ENCODE measurements around the gene PRR5L.

The PRR5L gene

GRCh38 chr11:36333897-36334296, 37.8 kb downstream of the PRR5L start:
- peaks cover 2% of the 10 kb centered on the region for H3K27me3 Mint-ChIP-seq
- no peaks in the 10 kb centered on the region for H3K9me3 Mint-ChIP-seq
- H3K27ac Mint-ChIP-seq = no peak overlapping the region
- H3K4me1 Mint-ChIP-seq = no peaks in the 10 kb centered on the region
- no peak overlapping the region for H3K4me3 Mint-ChIP-seq
- H3K36me3 Mint-ChIP-seq = peaks cover 1% of the 10 kb centered on the region

GRCh38 chr11:36339888-36340287, 43.8 kb downstream of the PRR5L start:
- peaks cover 19% of the 10 kb centered on the region for H3K27me3 Mint-ChIP-seq
- H3K36me3 Mint-ChIP-seq = no peaks in the 10 kb centered on the region
- no peak overlapping the region for H3K4me3 Mint-ChIP-seq
- H3K4me1 Mint-ChIP-seq = no peaks in the 10 kb centered on the region
- no peak overlapping the region for H3K27ac Mint-ChIP-seq
- H3K9me3 Mint-ChIP-seq = no peaks in the 10 kb centered on the region

GRCh38 chr11:36340897-36341296, 44.8 kb downstream of the PRR5L start:
- no peak overlapping the region for H3K27ac Mint-ChIP-seq
- no peaks in the 10 kb centered on the region for H3K36me3 Mint-ChIP-seq
- no peaks in the 10 kb centered on the region for H3K4me1 Mint-ChIP-seq
- no peaks in the 10 kb centered on the region for H3K9me3 Mint-ChIP-seq
- H3K4me3 Mint-ChIP-seq = no peak overlapping the region
- H3K27me3 Mint-ChIP-seq = peaks cover 20% of the 10 kb centered on the region

GRCh38 chr11:36341915-36342314, 45.8 kb downstream of the PRR5L start:
- H3K36me3 Mint-ChIP-seq = no peaks in the 10 kb centered on the region
- no peaks in the 10 kb centered on the region for H3K9me3 Mint-ChIP-seq
- no peak overlapping the region for H3K4me3 Mint-ChIP-seq
- no peak overlapping the region for H3K27ac Mint-ChIP-seq
- no peaks in the 10 kb centered on the region for H3K4me1 Mint-ChIP-seq
- peaks cover 18% of the 10 kb centered on the region for H3K27me3 Mint-ChIP-seq

- Mint-ChIP-seq H3K36me3 (no peaks in the 10 kb centered on the region), H3K27me3 (peaks cover 18% of the 10 kb centered on the region), H3K9me3 (no peaks in the 10 kb centered on the region), H3K4me1 (no peaks in the 10 kb centered on the region), H3K27ac (no peak overlapping the region), H3K4me3 (no peak overlapping the region)
Measured at GRCh38 chr11:36342327-36342726, 46.2 kb downstream of the PRR5L start.

GRCh38 chr11:36343436-36343835, 47.3 kb downstream of the PRR5L start:
- no peaks in the 10 kb centered on the region for H3K9me3 Mint-ChIP-seq

GRCh38 chr11:36345084-36345511, 49.0 kb downstream of the PRR5L start:
- Mint-ChIP-seq H3K4me1 (no peaks in the 10 kb centered on the region), H3K9me3 (no peaks in the 10 kb centered on the region), H3K36me3 (no peaks in the 10 kb centered on the region), H3K4me3 (no peak overlapping the region), H3K27ac (no peak overlapping the region), H3K27me3 (peaks cover 18% of the 10 kb centered on the region)

More at GRCh38 chr11:36343436-36343835, 47.3 kb downstream of the PRR5L start:
- Mint-ChIP-seq H3K27me3 (peaks cover 18% of the 10 kb centered on the region), H3K4me3 (no peak overlapping the region), H3K36me3 (no peaks in the 10 kb centered on the region), H3K4me1 (no peaks in the 10 kb centered on the region), H3K27ac (no peak overlapping the region)

GRCh38 chr11:36345535-36346141, 49.5 kb downstream of the PRR5L start:
- peaks cover 18% of the 10 kb centered on the region for H3K27me3 Mint-ChIP-seq
- H3K36me3 Mint-ChIP-seq = no peaks in the 10 kb centered on the region
- no peaks in the 10 kb centered on the region for H3K9me3 Mint-ChIP-seq
- no peak overlapping the region for H3K4me3 Mint-ChIP-seq
- H3K4me1 Mint-ChIP-seq = no peaks in the 10 kb centered on the region
- H3K27ac Mint-ChIP-seq = no peak overlapping the region

GRCh38 chr11:36346562-36347383, 50.7 kb downstream of the PRR5L start:
- Mint-ChIP-seq H3K36me3 (no peaks in the 10 kb centered on the region), H3K9me3 (no peaks in the 10 kb centered on the region), H3K4me3 (no peak overlapping the region), H3K27me3 (peaks cover 15% of the 10 kb centered on the region), H3K27ac (no peak overlapping the region), H3K4me1 (no peaks in the 10 kb centered on the region)

GRCh38 chr11:36347384-36347906, 51.4 kb downstream of the PRR5L start:
- no peaks in the 10 kb centered on the region for H3K36me3 Mint-ChIP-seq
- no peaks in the 10 kb centered on the region for H3K9me3 Mint-ChIP-seq
- no peak overlapping the region for H3K4me3 Mint-ChIP-seq
- H3K27ac Mint-ChIP-seq = no peak overlapping the region
- H3K4me1 Mint-ChIP-seq = no peaks in the 10 kb centered on the region
- peaks cover 11% of the 10 kb centered on the region for H3K27me3 Mint-ChIP-seq

GRCh38 chr11:36349351-36350136, 53.5 kb downstream of the PRR5L start:
- Mint-ChIP-seq H3K36me3 (no peaks in the 10 kb centered on the region), H3K4me1 (peaks cover 4% of the 10 kb centered on the region), H3K27ac (peak overlapping the region; percentile 56), H3K4me3 (no peak overlapping the region), H3K27me3 (peaks cover 9% of the 10 kb centered on the region), H3K9me3 (no peaks in the 10 kb centered on the region)

- Mint-ChIP-seq H3K4me1 (peaks cover 4% of the 10 kb centered on the region), H3K9me3 (no peaks in the 10 kb centered on the region), H3K4me3 (no peak overlapping the region), H3K27me3 (peaks cover 7% of the 10 kb centered on the region), H3K27ac (peak overlapping the region; percentile 56), H3K36me3 (no peaks in the 10 kb centered on the region)
Measured at GRCh38 chr11:36350137-36350513, 54.0 kb downstream of the PRR5L start.

GRCh38 chr11:36352922-36353321, 56.8 kb downstream of the PRR5L start:
- no peak overlapping the region for H3K4me3 Mint-ChIP-seq
- H3K27ac Mint-ChIP-seq = no peak overlapping the region
- H3K27me3 Mint-ChIP-seq = peaks cover 7% of the 10 kb centered on the region
- H3K9me3 Mint-ChIP-seq = no peaks in the 10 kb centered on the region
- no peaks in the 10 kb centered on the region for H3K36me3 Mint-ChIP-seq
- H3K4me1 Mint-ChIP-seq = peaks cover 4% of the 10 kb centered on the region

GRCh38 chr11:36354221-36355003, 58.3 kb downstream of the PRR5L start:
- peaks cover 11% of the 10 kb centered on the region for H3K27me3 Mint-ChIP-seq
- no peak overlapping the region for H3K27ac Mint-ChIP-seq
- H3K36me3 Mint-ChIP-seq = no peaks in the 10 kb centered on the region
- no peak overlapping the region for H3K4me3 Mint-ChIP-seq
- no peaks in the 10 kb centered on the region for H3K9me3 Mint-ChIP-seq
- H3K4me1 Mint-ChIP-seq = peaks cover 4% of the 10 kb centered on the region

- Mint-ChIP-seq H3K27me3 (peaks cover 14% of the 10 kb centered on the region), H3K4me1 (peaks cover 12% of the 10 kb centered on the region), H3K27ac (no peak overlapping the region), H3K9me3 (no peaks in the 10 kb centered on the region), H3K36me3 (no peaks in the 10 kb centered on the region), H3K4me3 (no peak overlapping the region)
Measured at GRCh38 chr11:36356201-36356600, 60.1 kb downstream of the PRR5L start.
